ENCODE measurements around the gene FDX1.

The FDX1 gene

DNA sequence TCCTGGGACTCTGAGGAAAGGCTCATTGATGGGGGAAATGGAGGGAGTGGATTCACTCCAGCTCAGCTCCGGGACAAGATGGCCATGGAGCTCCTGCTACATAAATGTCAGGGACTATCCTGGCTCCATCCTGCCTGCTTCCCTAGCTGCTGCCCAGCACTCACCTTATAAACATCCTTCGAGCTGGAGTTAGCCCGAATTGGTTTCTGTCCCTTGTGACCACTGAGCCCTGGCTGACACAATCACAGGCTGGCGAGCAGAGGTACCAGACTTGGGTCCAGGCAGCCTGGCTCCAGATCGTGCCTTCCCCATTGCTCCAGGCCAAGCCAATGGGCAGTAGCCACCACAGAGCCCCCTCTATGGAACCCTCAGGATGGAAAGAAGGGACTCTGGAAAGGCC, 77.6 kb downstream of the FDX1 start:
- no peak for DNase-seq (ENCODE audit: low read depth, low spot score)

- DNase-seq (ENCODE audit: low read depth, low spot score) = no peak
Measured at GRCh38 chr11:110508786-110509185, 79.0 kb downstream of the FDX1 start.

DNA sequence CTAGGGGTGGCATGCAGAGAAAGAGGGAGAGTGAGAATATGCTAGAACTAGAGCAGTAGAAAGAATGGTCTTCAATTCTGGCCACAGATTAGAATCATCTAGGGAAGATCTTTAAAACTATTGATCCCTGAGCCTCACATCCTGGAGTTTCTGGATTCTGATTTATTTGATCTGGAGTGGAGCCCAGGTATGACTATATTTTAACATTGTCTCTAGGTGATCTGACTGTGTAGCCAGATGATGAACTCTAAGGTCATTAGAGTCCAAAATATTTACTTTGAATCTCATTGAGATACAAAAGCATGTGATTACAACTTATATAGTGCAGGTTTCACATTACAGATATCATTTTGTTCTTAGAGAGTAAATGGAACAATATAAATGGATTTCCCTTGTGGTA, 79.7 kb downstream of the FDX1 start:
- no peak for DNase-seq (ENCODE audit: low read depth, low spot score)

GRCh38 chr11:110512026-110512425, 82.3 kb downstream of the FDX1 start:
- DNase-seq (ENCODE audit: low read depth, low spot score) = no peak

DNA sequence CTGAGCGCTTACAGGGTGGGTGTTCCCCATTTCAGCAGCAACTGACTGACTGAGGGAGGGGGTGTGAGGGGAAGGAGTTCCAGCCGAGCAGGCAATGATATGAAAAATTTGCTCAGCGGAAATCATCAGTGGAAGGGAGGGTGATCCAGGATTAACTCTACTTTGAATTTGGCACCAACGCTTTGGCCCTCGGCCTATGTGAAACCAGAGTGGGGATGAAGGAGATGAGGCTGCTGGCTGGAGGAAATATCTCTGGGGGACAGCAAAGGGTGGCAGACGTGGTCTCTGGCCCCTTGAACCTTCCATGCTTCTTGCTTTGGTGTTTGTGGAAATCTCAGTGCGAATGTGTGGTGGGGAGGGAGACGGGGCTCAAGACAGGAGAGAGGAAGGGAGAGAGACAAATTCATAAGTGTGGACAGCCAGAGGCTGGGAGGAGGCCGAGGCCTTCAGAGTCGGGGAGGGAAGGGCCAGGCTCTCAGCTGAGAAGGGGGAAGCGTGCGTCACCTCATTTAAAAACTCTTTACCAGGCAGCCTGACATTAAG, 83.6 kb downstream of the FDX1 start:
- DNase-seq (ENCODE audit: low read depth, low spot score) = no peak

DNA sequence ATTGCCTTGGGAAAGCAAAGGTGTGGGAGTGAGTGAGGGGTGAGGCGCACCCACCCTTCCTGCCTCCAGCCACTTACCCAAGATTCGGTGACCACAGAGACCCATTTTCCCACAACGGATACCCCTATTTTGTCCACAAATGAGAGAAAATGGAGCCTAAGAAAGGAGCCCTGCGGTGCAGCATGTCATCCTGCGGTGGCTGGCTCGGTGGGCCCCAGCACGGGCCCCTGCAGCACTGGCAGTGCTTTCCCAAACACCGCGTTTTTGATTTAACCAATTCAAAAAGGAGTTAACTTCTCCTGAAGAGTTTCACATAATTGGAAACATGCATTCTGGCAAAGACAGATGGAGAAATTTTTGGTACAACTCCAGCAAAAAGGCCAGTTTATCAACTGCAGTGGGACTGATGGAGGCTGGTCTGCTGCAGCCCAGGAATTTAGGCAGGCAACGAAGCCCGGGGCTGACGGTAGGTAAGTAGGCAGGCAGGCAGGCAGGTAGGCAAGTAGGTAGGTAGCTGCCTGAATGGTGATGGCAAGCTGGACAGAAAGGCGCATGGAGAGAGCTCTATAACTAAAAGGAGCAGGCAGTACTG, 84.2 kb downstream of the FDX1 start:
- no peak for DNase-seq (ENCODE audit: low read depth, low spot score)
